ENCODE results near the gene PLTP.
"Not testable (repeated sequence)": the region's sequence is repeated elsewhere in the genome, so short reads cannot be mapped to it uniquely, and the experiment has no call there.

Gene PLTP

GRCh38 chr20:45919542-45920399 is 7.8 kb upstream of the PLTP start:
- no peak for DNase-seq

- no peak for DNase-seq
Measured at GRCh38 chr20:45918779-45919537, 7.0 kb upstream of the PLTP start.

- no peak for DNase-seq
Measured at GRCh38 chr20:45918182-45918737, 6.3 kb upstream of the PLTP start.

GRCh38 chr20:45917790-45918141 is 5.8 kb upstream of the PLTP start:
- DNase-seq = no peak

- DNase-seq = no peak
Measured at GRCh38 chr20:45913116-45913515, 1.2 kb upstream of the PLTP start.

- DNase-seq = no peak
Measured at GRCh38 chr20:45912344-45912682, 358 bp upstream of the PLTP start.

GRCh38 chr20:45910670-45911485 is 1.1 kb downstream of the PLTP start:
- DNase-seq = peak; percentile 74

GRCh38 chr20:45909817-45910669 is 1.9 kb downstream of the PLTP start:
- no peak for DNase-seq

- no peak for DNase-seq
Measured at GRCh38 chr20:45909336-45909808, 2.6 kb downstream of the PLTP start.

GRCh38 chr20:45908084-45908483 is 3.9 kb downstream of the PLTP start:
- DNase-seq = no peak

GRCh38 chr20:45907219-45907948 is 4.6 kb downstream of the PLTP start:
- no peak for DNase-seq

- DNase-seq = no peak
Measured at GRCh38 chr20:45905505-45906079, 6.4 kb downstream of the PLTP start.

- no peak for DNase-seq
Measured at GRCh38 chr20:45904583-45905504, 7.1 kb downstream of the PLTP start.

GRCh38 chr20:45902199-45902701 is 9.7 kb downstream of the PLTP start:
- no peak for DNase-seq

GRCh38 chr20:45901332-45901731 is 10.6 kb downstream of the PLTP start:
- DNase-seq = not testable (repeated sequence)

- DNase-seq = no peak
Measured at GRCh38 chr20:45899046-45899835, 12.7 kb downstream of the PLTP start.

- no peak for DNase-seq
Measured at GRCh38 chr20:45898285-45898684, 13.7 kb downstream of the PLTP start.

GRCh38 chr20:45897692-45898091 is 14.3 kb downstream of the PLTP start:
- DNase-seq = no peak

GRCh38 chr20:45897289-45897688 is 14.7 kb downstream of the PLTP start:
- no peak for DNase-seq

Measured in T-helper 9 cell (primary cell).